Heart left ventricle (tissue), 16 donors: ENCODE results near the gene RINL. TPM values are rescaled to one million over a fixed set of nuclear protein-coding genes. Genes with fewer than 3 reads are reported as not detected.
"Not testable (repeated sequence)": the region's sequence is repeated elsewhere in the genome, so short reads cannot be mapped to it uniquely, and the experiment has no call there.

ENCODE experiments used
- ATAC-seq, 4 donors: fragments of 200-7000 bp; cut with Tn5 transposase; one replicate each; pipeline ENCODE4 v1.9.1; 2020 to 2022; ENCODE audit warnings: moderate library complexity in 4 of 4, mild to moderate bottlenecking in 3 of 4, moderate number of reproducible peaks in 1 of 4
- DNase-seq, 5 donors: peaks; one replicate each; pipeline ENCODE4 v3.0.0-alpha.2; 2020
- H3K27ac ChIP-seq, 12 donors: fragments of 200-600 bp; sonication (generic) in 4 of 12; one replicate each; pipeline versions ENCODE4 v1.5.0 to v1.8.0; 2016 to 2022; ENCODE audit warnings: mild to moderate bottlenecking in 2 of 12
- H3K27me3 ChIP-seq, 9 donors: fragments of 200-600 bp; sonication (generic) in 2 of 9; one replicate each; pipeline versions ENCODE4 v1.5.1 to v1.8.0; 2016 to 2022; ENCODE audit warnings: mild to moderate bottlenecking in 3 of 9
- H3K36me3 ChIP-seq, 9 donors: fragments of 200-600 bp; sonication (generic) in 2 of 9; one replicate each; pipeline versions ENCODE4 v1.5.0 to v1.8.0; 2018 to 2022; ENCODE audit warnings: mild to moderate bottlenecking in 2 of 9
- H3K4me1 ChIP-seq, 12 donors: fragments of 200-600 bp; sonication (generic) in 4 of 12; one replicate each; pipeline versions ENCODE4 v1.5.0 to v1.8.0; 2016 to 2022; ENCODE audit warnings: mild to moderate bottlenecking in 3 of 12
- H3K4me3 ChIP-seq, 12 donors: fragments of 200-600 bp; sonication (generic) in 4 of 12; one replicate each; pipeline versions ENCODE4 v1.5.0 to v1.8.0; 2017 to 2022; ENCODE audit warnings: mild to moderate bottlenecking in 9 of 12, moderate library complexity in 4 of 12
- H3K9me3 ChIP-seq, 12 donors: fragments of 200-600 bp; sonication (generic) in 4 of 12; one replicate each; pipeline versions ENCODE4 v1.5.0 to v1.8.0; 2016 to 2022; ENCODE audit warnings: mild to moderate bottlenecking in 1 of 12
- CTCF ChIP-seq, 12 donors: fragments of 200-600 bp; sonication (generic) in 4 of 12; IDR thresholded peaks; one replicate each; pipeline versions ENCODE4 v1.5.0 to v1.8.0; 2018 to 2022; ENCODE audit warnings: antibody characterized with exemption in 12 of 12, mild to moderate bottlenecking in 5 of 12
- POLR2A ChIP-seq, 2 donors: fragments of 450-650 bp; IDR thresholded peaks; one replicate each; pipeline ENCODE4 v1.6.1; 2017; ENCODE audit warnings: antibody characterized with exemption in 2 of 2, mild to moderate bottlenecking in 2 of 2, moderate library complexity in 2 of 2
- WGBS, 4 donors: extraction: QIAGEN DNeasy Blood & Tissue Kit in 2 of 4; methylation state at CpG; one replicate each; pipeline versions ENCODE4 v1.1.5 to v1.1.7; 2013 to 2018; 5-methylcytosine and 5-hydroxymethylcytosine counted together
- intact Hi-C, 10 donors: fragments of 100-400 bp; cut with DNase I; formaldehyde crosslinking; loops; one replicate each; pipeline versions ENCODE4 v1.11.1 to v1.14.2; 2022
- polyA plus RNA-seq, 2 donors: library from polyadenylated mRNA; stranded (reverse); fragments of 200-250 nt; gene quantifications; one replicate each; pipeline ENCODE4 v1.2.3, GENCODE V29; 2013
- total RNA-seq, 9 donors: library from RNA; depleted of rRNA in 2 of 9; stranded (reverse); fragments of >200 nt in 2 of 9; fragmentation: NEBNext Ultra II Directional in 3 of 9; extraction: Animal tissue kit (Norgen Biotek cat#: 25700) in 3 of 9; gene quantifications; one replicate each; pipeline versions ENCODE4 v1.1.0 to v1.2.4, GENCODE V29; 2016 to 2023
- donor health status: ischemic (EF 13 %, LVEDD 7.1; RV severe dilation, severe dysfunction).
- donor health status: healthy with polysubstance abuse.
- donor health status: DM: no; HTN: yes; CAD: no.
- donor health status: DM: no; HTN: no; CAD: no.
- donor health status: ischemic (EF 25% LVEDD 6.9; RV normal size, moderate dysfunction).
- donor health status: ischemic (EF 25% LVEDD 5.7; RV mildly dilated, moderate dysfunction).
- donor health status: healthy.
- donor health status: DM: yes; HTN: yes; CAD: no.
- donor health status: ischemic (EF 35%, LVEDD 5.7; RV mildly dilated, moderate dysfunction).
- donor health status: nonischemic (EF 11% LVEDD 7.7; RV severe dilation, severe dysfunction).
- donor health status: DM: yes; HTN: yes; CAD: no.
- donor health status: PGD.
- donor health status: ischemic (EF 29% LVEDD 5.4; RV normal size, mild dysfunction).
- donor health status: nonischemic (EF 23%, LVEDD 6.1; RV moderate dilation, normal function).

Gene RINL
- total and polyA plus RNA-seq, 11 donors, result 1.6 to 11.3 (median 4.3) TPM

GRCh38 chr19:38878575-38879399, 712 bp upstream of the RINL start:
- Histone ChIP-seq H3K27ac (peak overlapping the region in 10 of 12 donors; percentile 29 to 93 (median 62)), H3K4me3 (peak overlapping the region in 1 of 12 donors; percentile 49), H3K27me3 (no peaks in the 10 kb centered on the region), H3K36me3 (peaks cover 0 to 48% (median 41%) of the 10 kb centered on the region in 9 donors), H3K9me3 (no peaks in the 10 kb centered on the region), H3K4me1 (peaks cover 0 to 22% (median 10%) of the 10 kb centered on the region in 12 donors)
- DNase-seq, result peak in 2 of 5 donors; percentile 19 to 41
- intact Hi-C loops, result no loop called here
- ATAC-seq, result no peak
- WGBS, 4 donors, result 77 to 80% (median 79%) methylated on average over 12 to 16 of the region's 16 CpGs
- no peak for TF ChIP-seq POLR2A (IDR thresholded peaks at IDR 0.05)
- no peak for TF ChIP-seq CTCF (IDR thresholded peaks at IDR 0.05)

- H3K9me3 ChIP-seq, result no peaks in the 10 kb centered on the region
- DNase-seq (peak in 1 of 5 donors; percentile 0), ATAC-seq (no peak)
- 75 to 89% (median 86%) methylated on average over 6 of the region's 6 CpGs for WGBS, 4 donors
- no peaks in the 10 kb centered on the region for H3K27me3 ChIP-seq
- TF ChIP-seq POLR2A (IDR thresholded peaks at IDR 0.05) (no peak), CTCF (IDR thresholded peaks at IDR 0.05) (no peak)
- peaks cover 0 to 22% (median 10%) of the 10 kb centered on the region in 12 donors for H3K4me1 ChIP-seq
- no peak overlapping the region for H3K27ac ChIP-seq
- H3K4me3 ChIP-seq, result no peak overlapping the region
- peaks cover 0 to 20% (median 14%) of the 10 kb centered on the region in 9 donors for H3K36me3 ChIP-seq
- intact Hi-C loops, result no loop called here
These were observed 2.2 kb downstream of the RINL start for GRCh38 chr19:38875656-38876395.

GRCh38 chr19:38873400-38873799, 4.7 kb downstream of the RINL start:
- H3K27ac ChIP-seq, H3K4me3 ChIP-seq, ATAC-seq, intact Hi-C loops, H3K9me3 ChIP-seq, DNase-seq, H3K27me3 ChIP-seq, H3K36me3 ChIP-seq: not testable (repeated sequence)
- H3K4me1 ChIP-seq, result peaks cover 5 to 33% (median 23%) of the 10 kb centered on the region in 12 donors
- WGBS, 4 donors, result 67 to 77% (median 73%) methylated on average over 10 of the region's 10 CpGs

GRCh38 chr19:38870612-38871011, 7.5 kb downstream of the RINL start:
- intact Hi-C loops, result no loop called here
- Histone ChIP-seq H3K9me3 (no peaks in the 10 kb centered on the region), H3K4me1 (peaks cover 5 to 22% (median 15%) of the 10 kb centered on the region in 12 donors), H3K27me3 (no peaks in the 10 kb centered on the region), H3K36me3 (no peaks in the 10 kb centered on the region), H3K27ac (peak overlapping the region in 5 of 12 donors; percentile 7 to 57 (median 46)), H3K4me3 (peak overlapping the region in 4 of 12 donors; percentile 50 to 66 (median 61))
- 76 to 89% (median 83%) methylated on average over 13 to 19 of the region's 19 CpGs for WGBS, 4 donors
- DNase-seq, result no peak
- TF ChIP-seq POLR2A (IDR thresholded peaks at IDR 0.05) (no peak), CTCF (IDR thresholded peaks at IDR 0.05) (no peak)
- ATAC-seq, result no peak
